NCI-H510A treated with DMSO at 0.1 percent for 48 hours (cell line): ENCODE results near the gene B4GALT3.
"Not testable (repeated sequence)": the region's sequence is repeated elsewhere in the genome, so short reads cannot be mapped to it uniquely, and the experiment has no call there.

Source experiments
- DNase-seq: peaks from one replicate; lab custom pipeline; 2025; lab: John Stamatoyannopoulos, UW

Gene B4GALT3

GRCh38 chr1:161177112-161177935 lies at the start of gene B4GALT3:
TSS of gene B4GALT3 (minus strand) at chr1:161177507. CDS start at chr1:161176060, 1,447 bp downstream.
- peak; percentile 92 for DNase-seq

DNA sequence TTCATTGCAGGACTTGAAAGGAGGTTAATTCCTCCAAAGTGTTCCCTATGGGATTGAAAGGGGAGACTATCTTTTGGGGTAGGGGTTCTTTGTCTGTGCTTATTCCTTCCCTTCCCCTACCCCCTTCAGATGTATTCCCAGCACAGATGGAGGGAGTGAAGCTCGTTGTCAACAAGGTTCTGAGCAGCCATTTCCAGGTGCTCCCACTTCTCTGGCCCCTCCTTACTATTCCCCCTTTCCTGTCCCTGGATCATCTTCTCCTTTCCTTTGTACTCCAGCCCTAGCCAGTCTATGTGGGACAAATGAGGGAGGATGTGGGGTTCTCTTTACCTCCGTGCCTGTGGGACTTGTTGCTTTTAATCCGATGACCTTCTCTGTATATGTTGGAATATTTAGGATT lies 49.5 kb upstream of the B4GALT3 start:
- no peak for DNase-seq

DNA sequence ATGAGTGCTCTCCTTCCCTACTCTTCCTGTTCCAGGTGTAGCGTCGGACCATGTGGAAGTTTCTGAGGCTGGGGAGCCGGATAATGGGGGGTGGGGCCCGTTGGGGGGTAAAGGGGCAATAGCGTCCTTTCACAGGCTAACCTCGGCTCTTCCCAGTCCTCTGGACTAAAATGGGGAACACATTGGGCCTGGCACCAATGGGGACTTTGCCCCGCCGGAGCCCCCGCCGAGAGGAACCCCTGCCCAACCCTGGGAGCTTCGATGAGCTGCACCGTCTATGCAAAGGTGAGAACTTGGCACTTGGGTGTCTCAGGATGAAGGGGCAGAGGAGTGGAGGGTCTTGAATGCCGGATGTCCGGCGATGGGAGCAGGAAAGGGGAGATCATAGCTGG lies 49.0 kb upstream of the B4GALT3 start:
- peak; percentile 7 for DNase-seq

- peak; percentile 95 for DNase-seq
Observed at GRCh38 chr1:161225534-161226319, 48.4 kb upstream of the B4GALT3 start, which contains the start of gene TOMM40L. TSS of gene TOMM40L (plus strand) at chr1:161226060. CDS start at chr1:161226490, 430 bp downstream.

- no peak for DNase-seq
Observed at GRCh38 chr1:161225178-161225533, 47.8 kb upstream of the B4GALT3 start.

DNA sequence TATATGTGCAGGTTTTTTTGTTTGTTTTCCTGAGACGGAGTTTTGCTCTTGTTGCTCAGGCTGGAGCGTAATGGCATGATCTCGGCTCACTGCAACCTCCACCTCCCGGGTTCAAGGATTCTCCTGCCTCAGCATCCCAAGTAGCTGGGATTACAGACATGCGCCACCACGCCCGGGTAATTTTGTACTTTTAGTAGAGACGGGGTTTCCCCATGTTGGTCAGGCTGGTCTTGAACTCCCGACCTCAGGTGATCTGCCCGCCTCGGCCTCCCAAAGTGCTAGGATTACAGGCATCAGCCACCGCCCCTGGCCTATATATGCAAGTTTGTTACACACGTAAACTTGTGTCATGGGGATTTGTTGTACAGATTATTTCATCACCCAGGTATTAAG lies 47.4 kb upstream of the B4GALT3 start:
- not testable (repeated sequence) for DNase-seq

GRCh38 chr1:161223805-161224694 lies 46.7 kb upstream of the B4GALT3 start:
- no peak for DNase-seq

- DNase-seq, result no peak
Observed at GRCh38 chr1:161222175-161223019, 45.1 kb upstream of the B4GALT3 start.

GRCh38 chr1:161220002-161220401 lies 42.7 kb upstream of the B4GALT3 start:
- no peak for DNase-seq

DNA sequence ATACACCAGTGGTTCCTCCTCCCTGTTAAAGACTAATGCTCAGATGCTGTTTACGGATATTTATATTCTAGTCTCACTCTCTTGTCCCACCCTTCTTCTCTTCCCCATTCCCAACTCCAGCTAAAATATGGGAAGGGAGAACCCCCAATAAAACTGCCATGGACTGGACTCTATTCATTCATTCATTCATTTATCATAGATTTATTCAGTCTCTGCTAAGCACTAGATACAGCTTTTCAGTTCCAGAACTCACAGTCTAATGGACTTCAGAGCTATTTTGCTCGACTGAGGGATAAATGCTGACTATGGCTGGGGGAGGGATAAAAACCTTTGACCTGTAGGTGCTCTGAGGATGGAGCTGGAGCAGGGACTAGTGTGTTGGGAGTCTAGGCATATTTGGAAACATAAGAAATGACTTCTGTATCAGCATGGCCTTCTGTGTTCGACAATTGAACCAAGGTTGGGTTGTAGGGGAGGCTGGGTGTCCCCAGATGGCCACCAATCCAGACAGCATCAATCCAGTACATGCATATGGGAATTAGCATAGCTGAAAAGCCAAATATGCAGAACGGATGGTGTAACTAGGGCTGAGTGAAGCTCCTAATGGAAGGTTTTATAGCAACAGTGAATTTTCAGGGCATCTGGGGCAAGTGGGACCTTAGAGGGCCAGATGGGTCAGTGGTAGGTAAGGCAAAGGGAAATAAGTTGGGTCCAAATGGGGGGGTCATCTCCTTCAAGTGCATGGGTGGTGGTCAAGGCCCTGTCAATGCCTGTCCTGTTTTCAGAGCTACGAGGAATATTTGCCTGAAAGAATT lies 42.0 kb upstream of the B4GALT3 start:
- DNase-seq, result no peak

GRCh38 chr1:161218301-161219077 lies 41.2 kb upstream of the B4GALT3 start:
- no peak for DNase-seq

DNA sequence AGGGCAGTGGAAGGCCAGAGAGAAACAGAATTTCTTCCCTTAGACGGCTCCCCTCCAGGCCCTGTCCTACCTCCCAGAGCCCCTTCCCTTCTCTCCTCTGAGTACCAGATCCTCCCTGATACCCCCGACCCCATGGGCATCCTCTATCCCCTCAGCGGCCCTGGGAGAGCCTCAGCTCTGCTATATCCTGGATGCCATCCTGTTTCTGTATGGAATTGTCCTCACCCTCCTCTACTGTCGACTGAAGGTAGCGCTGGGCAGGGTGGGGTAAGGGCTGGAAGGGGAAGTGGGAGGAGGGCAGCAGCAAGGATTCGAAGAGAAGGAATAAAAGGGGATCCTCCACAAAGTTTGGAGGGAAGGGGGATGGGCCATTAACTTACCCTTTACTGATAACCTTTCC lies 40.5 kb upstream of the B4GALT3 start:
- no peak for DNase-seq

DNA sequence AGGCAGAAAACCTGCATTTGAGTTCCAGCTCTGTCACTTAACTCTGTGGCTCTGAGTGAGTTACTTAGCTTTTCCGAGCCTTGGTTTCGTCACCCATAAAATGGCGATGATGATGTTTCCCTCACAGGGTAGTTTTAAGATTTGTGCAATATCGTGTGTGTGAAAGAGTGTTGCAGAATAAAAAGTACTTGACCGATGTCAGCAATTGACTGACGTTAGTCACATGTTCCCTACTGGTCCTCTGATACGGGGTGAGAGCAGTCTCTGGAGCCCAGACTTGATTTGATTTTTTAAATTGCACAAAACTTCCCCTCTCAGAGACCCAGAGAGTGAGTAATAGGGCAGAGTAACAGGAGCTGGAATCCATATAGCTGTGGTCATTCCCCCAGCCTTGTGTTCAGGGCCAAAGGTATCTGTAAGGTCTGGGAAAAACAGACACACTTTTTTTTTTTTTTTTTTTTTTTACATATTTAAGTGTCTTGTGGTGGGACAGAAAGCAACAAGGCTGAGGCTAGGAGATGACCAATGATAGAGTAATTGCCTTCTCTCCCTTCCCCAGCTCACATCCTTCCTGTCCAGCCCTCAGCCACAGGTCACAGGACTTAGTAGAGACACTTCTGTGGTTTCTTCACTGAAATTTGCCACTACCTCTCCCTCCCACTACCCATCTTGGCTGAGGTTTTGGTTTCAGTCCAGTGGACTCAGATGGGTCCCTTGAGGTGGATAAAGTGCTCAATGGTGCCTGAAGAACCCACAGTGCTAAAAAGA lies 39.8 kb upstream of the B4GALT3 start:
- DNase-seq, result no peak

GRCh38 chr1:161215076-161215475 lies 37.8 kb upstream of the B4GALT3 start, which contains the start of gene FCER1G:
TSS of gene FCER1G (plus strand) at chr1:161215295. CDS start at chr1:161215322, 27 bp downstream.
- DNase-seq, result no peak

- no peak for DNase-seq
Observed at GRCh38 chr1:161214369-161214768, 37.1 kb upstream of the B4GALT3 start.

DNA sequence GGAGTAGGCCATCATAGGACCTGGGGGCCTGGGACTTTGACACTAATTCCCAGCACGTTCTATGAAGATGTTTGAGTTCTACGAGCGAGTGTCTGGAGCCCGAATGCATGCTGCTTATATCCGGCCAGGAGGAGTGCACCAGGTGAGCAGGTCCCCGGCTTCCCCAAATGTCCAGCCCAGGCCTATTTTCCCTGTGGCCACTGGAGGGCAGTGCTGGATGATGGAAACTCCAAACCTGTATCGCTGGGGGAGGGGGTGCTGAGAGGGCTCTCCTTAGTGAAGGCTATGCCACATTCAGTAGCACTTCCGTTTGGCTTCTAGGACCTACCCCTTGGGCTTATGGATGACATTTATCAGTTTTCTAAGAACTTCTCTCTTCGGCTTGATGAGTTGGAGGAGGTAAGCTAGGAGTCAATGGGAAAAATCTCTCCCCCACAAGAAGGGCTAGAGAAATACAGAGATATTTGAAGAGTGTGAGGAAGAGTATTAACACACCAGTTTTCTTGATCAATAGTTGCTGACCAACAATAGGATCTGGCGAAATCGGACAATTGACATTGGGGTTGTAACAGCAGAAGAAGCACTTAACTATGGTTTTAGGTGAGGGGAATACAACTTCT lies 32.6 kb upstream of the B4GALT3 start:
- DNase-seq, result peak; percentile 72

- no peak for DNase-seq
Observed at GRCh38 chr1:161207173-161207572, 29.9 kb upstream of the B4GALT3 start.
